IPS DF 19.7 (cell line): ENCODE results near the gene ANO6.
"Not testable (repeated sequence)": the region's sequence is repeated elsewhere in the genome, so short reads cannot be mapped to it uniquely, and the experiment has no call there.

ENCODE experiments used
- DNase-seq: peaks from one replicate; pipeline ENCODE4 v3.0.0-alpha.2; 2013; ENCODE audit warnings: low read depth, low spot score

The ANO6 gene

GRCh38 chr12:45309836-45310626 is 94.1 kb downstream of the ANO6 start:
- DNase-seq = no peak

- no peak for DNase-seq
Observed at GRCh38 chr12:45310627-45310968, 94.7 kb downstream of the ANO6 start.

- no peak for DNase-seq
Observed at GRCh38 chr12:45312012-45312411, 96.1 kb downstream of the ANO6 start.

- DNase-seq = no peak
Observed at GRCh38 chr12:45314770-45315169, 98.9 kb downstream of the ANO6 start.

- no peak for DNase-seq
Observed at GRCh38 chr12:45315462-45315861, 99.6 kb downstream of the ANO6 start.

- not testable (repeated sequence) for DNase-seq
Observed at GRCh38 chr12:45317261-45317660, 101.4 kb downstream of the ANO6 start.

GRCh38 chr12:45322810-45323209 is 106.9 kb downstream of the ANO6 start:
- DNase-seq = no peak

- no peak for DNase-seq
Observed at GRCh38 chr12:45324391-45324790, 108.5 kb downstream of the ANO6 start.

- DNase-seq = no peak
Observed at GRCh38 chr12:45326358-45326975, 110.6 kb downstream of the ANO6 start.

- peak; percentile 9 for DNase-seq
Observed at GRCh38 chr12:45327823-45328383, 112.0 kb downstream of the ANO6 start.

- no peak for DNase-seq
Observed at GRCh38 chr12:45329238-45329637, 113.3 kb downstream of the ANO6 start.

GRCh38 chr12:45329702-45330101 is 113.8 kb downstream of the ANO6 start:
- DNase-seq = no peak

GRCh38 chr12:45331552-45331951 is 115.7 kb downstream of the ANO6 start:
- no peak for DNase-seq

- DNase-seq = no peak
Observed at GRCh38 chr12:45334396-45334795, 118.5 kb downstream of the ANO6 start.

- DNase-seq = no peak
Observed at GRCh38 chr12:45336331-45336730, 120.4 kb downstream of the ANO6 start.

- DNase-seq = no peak
Observed at GRCh38 chr12:45336762-45337596, 121.1 kb downstream of the ANO6 start.

- no peak for DNase-seq
Observed at GRCh38 chr12:45337835-45338234, 121.9 kb downstream of the ANO6 start.

- DNase-seq = no peak
Observed at GRCh38 chr12:45338272-45338671, 122.4 kb downstream of the ANO6 start.

GRCh38 chr12:45339035-45339434 is 123.1 kb downstream of the ANO6 start:
- no peak for DNase-seq

- no peak for DNase-seq
Observed at GRCh38 chr12:45342171-45342570, 126.3 kb downstream of the ANO6 start.

GRCh38 chr12:45342848-45343247 is 127.0 kb downstream of the ANO6 start:
- no peak for DNase-seq
